A673 (cell line): ENCODE data around the gene SLC1A6. TPM values are rescaled to one million over a fixed set of nuclear protein-coding genes. Genes with fewer than 3 reads are reported as not detected.

Experiments
- BruUV-seq: library from RNA; stranded (reverse); fragments of 400-500 nt; replicated peaks from 2 replicates; lab custom pipeline; 2021; lab: Mats Ljungman, UMichigan
- CTCF ChIA-PET: fragments of 300-600 bp; sonication (Branson Sonifier 250); formaldehyde crosslinking; loops from one replicate; lab custom pipeline; 2022; ENCODE audit warnings: antibody characterized with exemption; lab: Charles Lee
- POLR2A ChIA-PET: fragments of 300-600 bp; sonication (Branson Sonifier 250); formaldehyde crosslinking; loops from one replicate; lab custom pipeline; 2022; ENCODE audit warnings: antibody characterized with exemption; ENCODE audit not compliant: low non-redundant PET; lab: Charles Lee
- DNase-seq: peaks from one replicate; pipeline ENCODE4 v3.0.0-alpha.2; 2015; ENCODE audit warnings: low spot score
- H3K27ac ChIP-seq: fragments of 200-600 bp; sonication (generic); 2 replicates; pipeline ENCODE4 v1.5.1; 2016; ENCODE audit warnings: mixed run types, low read depth, mild to moderate bottlenecking, mixed read lengths, antibody characterized with exemption, low read length; ENCODE audit not compliant: poor library complexity, severe bottlenecking
- H3K27me3 ChIP-seq: fragments of 200-600 bp; sonication (generic); replicated peaks from 2 replicates; pipeline ENCODE4 v1.6.1; 2017; ENCODE audit warnings: mixed run types, low read depth, mild to moderate bottlenecking, mixed read lengths, antibody characterized with exemption, low read length; ENCODE audit not compliant: insufficient read depth, poor library complexity
- H3K36me3 ChIP-seq: fragments of 200-600 bp; sonication (generic); 2 replicates; pipeline ENCODE4 v1.6.1; 2016; ENCODE audit warnings: mixed run types, mild to moderate bottlenecking, mixed read lengths, antibody characterized with exemption, low read length; ENCODE audit not compliant: insufficient read depth, poor library complexity, severe bottlenecking
- H3K4me1 ChIP-seq: fragments of 200-600 bp; sonication (generic); 2 replicates; pipeline ENCODE4 v1.6.1; 2017; ENCODE audit warnings: mixed run types, mild to moderate bottlenecking, mixed read lengths, antibody characterized with exemption, low read length; ENCODE audit not compliant: insufficient read depth, poor library complexity, severe bottlenecking
- H3K4me3 ChIP-seq: fragments of 200-600 bp; sonication (generic); 2 replicates; pipeline ENCODE4 v1.5.1; 2016; ENCODE audit warnings: low read depth, mixed run types, mild to moderate bottlenecking, mixed read lengths, low read length; ENCODE audit not compliant: poor library complexity, severe bottlenecking
- H3K9me3 ChIP-seq: fragments of 200-600 bp; sonication (generic); 2 replicates; pipeline ENCODE4 v1.6.1; 2016; ENCODE audit warnings: mixed run types, low read depth, mild to moderate bottlenecking, mixed read lengths, antibody characterized with exemption, low read length; ENCODE audit not compliant: poor library complexity, severe bottlenecking
- CTCF ChIP-seq: fragments of 300-800, 200-600 bp; sonication (generic); conservative IDR thresholded peaks from 2 replicates; pipeline ENCODE4 v1.5.1; 2017; ENCODE audit warnings: low read depth, mild to moderate bottlenecking, antibody characterized with exemption, low read length, moderate library complexity, mixed read lengths
- EZH2 ChIP-seq: fragments of 200-600 bp; sonication (generic); IDR thresholded peaks from 2 replicates; pipeline ENCODE4 v1.6.1; 2017; ENCODE audit warnings: borderline replicate concordance, low read depth, mild to moderate bottlenecking, mixed read lengths, antibody characterized with exemption, low read length; ENCODE audit not compliant: poor library complexity, severe bottlenecking
- intact Hi-C: fragments of 100-400 bp; cut with micrococcal nuclease; formaldehyde crosslinking; loops from one replicate; pipeline ENCODE4 v1.10.0; 2022; ENCODE audit not compliant: unreplicated experiment
- total RNA-seq: library from RNA; stranded (reverse); gene quantifications from 2 replicates; pipeline ENCODE4 v1.2.3, GENCODE V29; 2021

The SLC1A6 gene
- total RNA-seq, 1 experiment from 2014 or later = 0.26 TPM

DNA sequence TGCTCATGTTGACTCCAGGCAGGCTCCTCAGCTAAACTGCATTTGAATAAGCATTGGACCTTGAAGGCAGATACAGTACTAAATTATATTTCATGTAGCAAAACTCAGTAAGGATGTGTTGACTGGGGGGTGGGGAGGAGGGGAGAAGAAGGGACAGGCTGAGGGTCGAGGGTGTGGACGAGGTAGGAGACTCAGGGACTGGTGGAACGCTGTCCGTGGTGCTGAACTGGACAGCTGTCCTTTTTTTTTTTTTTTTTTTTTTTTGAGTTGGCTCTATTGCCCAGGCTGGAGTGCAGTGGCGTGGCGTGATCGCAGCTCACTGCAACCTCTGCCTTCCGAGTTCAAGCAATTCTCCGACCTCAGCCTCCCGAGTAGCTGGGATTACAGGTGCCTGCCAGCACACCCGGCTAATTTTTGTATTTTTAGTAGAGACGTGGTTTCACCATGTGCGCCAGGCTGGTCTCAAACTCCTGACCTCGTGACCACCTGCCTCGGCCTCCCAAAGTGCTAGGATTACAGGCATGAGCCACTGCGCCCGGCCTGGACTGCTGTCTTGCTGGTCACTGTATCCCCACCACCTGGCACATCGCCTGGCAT, 36.4 kb upstream of the SLC1A6 start:
- no peak overlapping the region for H3K4me3 ChIP-seq
- H3K4me1 ChIP-seq = no peaks in the 10 kb centered on the region
- intact Hi-C loops = no loop called here
- no peaks in the 10 kb centered on the region for H3K9me3 ChIP-seq
- peak; percentile 25 for DNase-seq
- POLR2A ChIA-PET = interaction anchor here (0.6 kb wide), 1 partner anchor 43 kb away, joined by 3 read pairs; no protein-coding TSS in a partner anchor
- H3K27me3 ChIP-seq = peaks cover 8% of the 10 kb centered on the region
- CTCF ChIA-PET = no interaction called here
- BruUV-seq = no TSS peak
- no peaks in the 10 kb centered on the region for H3K36me3 ChIP-seq
- H3K27ac ChIP-seq = no peak overlapping the region
- TF ChIP-seq CTCF (no peak), EZH2 (no peak)

GRCh38 chr19:15014579-15014978, 34.9 kb upstream of the SLC1A6 start:
- Histone ChIP-seq H3K9me3 (no peaks in the 10 kb centered on the region), H3K36me3 (no peaks in the 10 kb centered on the region), H3K4me1 (no peaks in the 10 kb centered on the region), H3K27ac (no peak overlapping the region), H3K4me3 (no peak overlapping the region), H3K27me3 (peaks cover 22% of the 10 kb centered on the region)
- DNase-seq = peak; percentile 13
- CTCF ChIA-PET = no interaction called here
- POLR2A ChIA-PET = no interaction called here
- no peak for TF ChIP-seq CTCF
- no peak for TF ChIP-seq EZH2
- intact Hi-C loops = no loop called here
- no TSS peak for BruUV-seq

- H3K4me3 ChIP-seq = no peak overlapping the region
These were observed 31.0 kb upstream of the SLC1A6 start for GRCh38 chr19:15010501-15011300.

More at GRCh38 chr19:15010501-15011300, 31.0 kb upstream of the SLC1A6 start:
- Histone ChIP-seq H3K27ac (no peak overlapping the region), H3K36me3 (no peaks in the 10 kb centered on the region), H3K4me1 (no peaks in the 10 kb centered on the region), H3K27me3 (peaks cover 40% of the 10 kb centered on the region), H3K9me3 (no peaks in the 10 kb centered on the region)
- ChIA-PET CTCF (no interaction called here), POLR2A (no interaction called here)
- intact Hi-C loops = no loop called here
- no peak for DNase-seq
- TF ChIP-seq EZH2 (no peak), CTCF (no peak)
- BruUV-seq = no TSS peak
